Osteocyte (in vitro differentiated cells): ENCODE data around the gene NR2C2AP. TPM values are rescaled to one million over a fixed set of nuclear protein-coding genes. Genes with fewer than 3 reads are reported as not detected.
"Not testable (repeated sequence)": the region's sequence is repeated elsewhere in the genome, so short reads cannot be mapped to it uniquely, and the experiment has no call there.

Experiments
- DNase-seq: peaks from one replicate; pipeline ENCODE4 v3.0.0; 2021; ENCODE audit warnings: mixed read lengths; ENCODE audit not compliant: unreplicated experiment; ENCODE audit errors: extremely low spot score
- H3K27ac Mint-ChIP-seq: one replicate; pipeline ENCODE4 v1.8.0; 2021; ENCODE audit warnings: mild to moderate bottlenecking, mixed read lengths; ENCODE audit not compliant: unreplicated experiment
- H3K27me3 Mint-ChIP-seq: one replicate; pipeline ENCODE4 v1.8.0; 2021; ENCODE audit warnings: mixed read lengths; ENCODE audit not compliant: unreplicated experiment
- H3K36me3 Mint-ChIP-seq: one replicate; pipeline ENCODE4 v1.8.0; 2021; ENCODE audit warnings: mixed read lengths; ENCODE audit not compliant: unreplicated experiment
- H3K4me1 Mint-ChIP-seq: one replicate; pipeline ENCODE4 v1.8.0; 2021; ENCODE audit warnings: mixed read lengths; ENCODE audit not compliant: unreplicated experiment
- H3K4me3 Mint-ChIP-seq: one replicate; pipeline ENCODE4 v1.8.0; 2021; ENCODE audit warnings: mild to moderate bottlenecking, moderate library complexity, mixed read lengths; ENCODE audit not compliant: unreplicated experiment
- H3K9me3 Mint-ChIP-seq: one replicate; pipeline ENCODE4 v1.8.0; 2021; ENCODE audit warnings: mixed read lengths; ENCODE audit not compliant: unreplicated experiment
- total RNA-seq: library from RNA; stranded (reverse); gene quantifications from 2 replicates; pipeline ENCODE4 v1.2.1, GENCODE V29; 2021
- TF ChIP-seq, protein P1 (sequence below): fragments of 200-600 bp; sonication (generic); IDR thresholded peaks from 2 replicates; pipeline ENCODE4 v1.5.0; 2021; ENCODE audit warnings: antibody characterized with exemption, mild to moderate bottlenecking, moderate library complexity

NR2C2AP gene
- total RNA-seq, 1 donor from 2014 or later, result 11.6 TPM

DNA sequence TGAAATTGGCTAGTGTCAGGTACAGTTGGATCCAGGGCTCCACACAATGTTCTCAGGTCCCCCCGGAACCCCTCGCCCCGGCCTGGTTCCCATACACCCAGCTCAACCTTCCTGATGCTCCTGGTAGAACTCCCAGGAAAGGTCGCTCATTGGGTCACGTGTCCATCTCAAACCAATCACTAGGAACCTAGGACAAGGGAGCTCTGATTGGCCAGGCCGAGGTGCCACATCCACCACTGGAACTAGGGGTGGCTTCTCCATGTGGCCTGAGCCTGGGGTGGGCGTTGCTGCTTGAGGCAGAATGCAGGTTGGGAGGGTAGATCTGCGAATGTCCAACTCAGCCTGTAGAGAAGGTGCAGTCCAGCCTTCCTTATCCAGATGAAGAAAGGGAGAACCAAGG, 26.3 kb downstream of the NR2C2AP start:
- Mint-ChIP-seq H3K36me3 (peaks cover 2% of the 10 kb centered on the region), H3K4me3 (no peak overlapping the region), H3K4me1 (peaks cover 3% of the 10 kb centered on the region), H3K27me3 (no peaks in the 10 kb centered on the region), H3K27ac (no peak overlapping the region), H3K9me3 (no peaks in the 10 kb centered on the region)
- no peak for DNase-seq
- TF ChIP-seq, protein P1, sequence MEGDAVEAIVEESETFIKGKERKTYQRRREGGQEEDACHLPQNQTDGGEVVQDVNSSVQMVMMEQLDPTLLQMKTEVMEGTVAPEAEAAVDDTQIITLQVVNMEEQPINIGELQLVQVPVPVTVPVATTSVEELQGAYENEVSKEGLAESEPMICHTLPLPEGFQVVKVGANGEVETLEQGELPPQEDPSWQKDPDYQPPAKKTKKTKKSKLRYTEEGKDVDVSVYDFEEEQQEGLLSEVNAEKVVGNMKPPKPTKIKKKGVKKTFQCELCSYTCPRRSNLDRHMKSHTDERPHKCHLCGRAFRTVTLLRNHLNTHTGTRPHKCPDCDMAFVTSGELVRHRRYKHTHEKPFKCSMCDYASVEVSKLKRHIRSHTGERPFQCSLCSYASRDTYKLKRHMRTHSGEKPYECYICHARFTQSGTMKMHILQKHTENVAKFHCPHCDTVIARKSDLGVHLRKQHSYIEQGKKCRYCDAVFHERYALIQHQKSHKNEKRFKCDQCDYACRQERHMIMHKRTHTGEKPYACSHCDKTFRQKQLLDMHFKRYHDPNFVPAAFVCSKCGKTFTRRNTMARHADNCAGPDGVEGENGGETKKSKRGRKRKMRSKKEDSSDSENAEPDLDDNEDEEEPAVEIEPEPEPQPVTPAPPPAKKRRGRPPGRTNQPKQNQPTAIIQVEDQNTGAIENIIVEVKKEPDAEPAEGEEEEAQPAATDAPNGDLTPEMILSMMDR, result no peak

DNA sequence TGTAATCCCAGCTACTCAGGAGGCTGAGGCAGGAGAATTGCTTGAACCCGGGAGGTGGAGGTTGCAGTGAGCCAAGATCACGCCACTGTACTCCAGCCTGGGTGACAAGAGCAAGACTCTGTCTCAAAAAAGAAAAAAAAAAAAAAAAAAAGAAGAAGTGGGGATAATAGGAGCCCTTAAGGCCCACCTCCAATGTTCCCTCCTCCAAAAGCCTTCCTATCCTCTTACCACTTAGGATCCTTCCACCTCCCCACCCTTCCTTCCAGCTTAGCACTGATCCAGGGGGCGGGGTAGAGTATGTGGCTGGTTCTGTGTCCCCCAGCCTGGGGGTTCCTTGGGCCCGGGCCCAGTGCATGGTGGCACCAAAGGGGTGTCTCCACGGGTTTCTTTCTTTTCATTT, 30.0 kb downstream of the NR2C2AP start:
- not testable (repeated sequence) for H3K27me3 Mint-ChIP-seq, DNase-seq, H3K9me3 Mint-ChIP-seq, H3K27ac Mint-ChIP-seq, H3K4me3 Mint-ChIP-seq, H3K36me3 Mint-ChIP-seq
- H3K4me1 Mint-ChIP-seq, result peaks cover 21% of the 10 kb centered on the region

DNA sequence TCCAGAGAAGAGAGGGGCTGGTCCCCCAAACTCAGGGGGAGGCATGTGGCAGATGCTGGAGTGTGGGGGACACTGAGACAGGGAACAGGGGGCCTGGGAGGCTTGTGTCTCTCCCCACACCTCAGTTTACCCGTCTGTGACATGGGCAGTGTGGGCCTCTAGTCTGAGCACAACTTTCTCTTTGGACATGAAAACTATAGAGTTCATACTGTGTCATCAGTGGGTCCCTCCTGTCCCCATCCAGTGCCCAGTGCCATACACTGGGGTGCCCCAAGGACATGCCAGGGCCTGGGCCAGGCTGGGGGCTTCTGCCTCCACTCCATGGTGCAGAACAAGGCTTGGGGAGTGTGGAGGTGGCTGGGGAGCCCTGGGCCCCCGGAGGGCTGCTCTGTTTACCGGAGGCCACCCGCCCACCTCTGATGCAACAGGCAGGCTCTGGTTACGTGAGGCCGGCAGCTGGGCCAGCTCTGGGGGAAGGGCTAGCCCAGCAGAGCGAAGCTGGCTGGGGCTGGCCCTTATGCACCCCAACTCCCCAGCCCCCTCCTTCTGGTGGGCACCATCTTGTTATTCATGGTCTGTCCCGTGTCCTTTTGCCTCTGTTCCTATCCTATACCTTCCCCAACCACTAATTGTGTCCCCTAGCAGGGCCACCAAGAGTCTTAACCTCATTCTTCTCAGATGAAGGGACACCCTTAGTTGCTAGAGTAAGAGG, 31.2 kb downstream of the NR2C2AP start:
- Mint-ChIP-seq H3K27ac (no peak overlapping the region), H3K27me3 (no peaks in the 10 kb centered on the region), H3K9me3 (no peaks in the 10 kb centered on the region), H3K36me3 (no peaks in the 10 kb centered on the region), H3K4me1 (peaks cover 21% of the 10 kb centered on the region), H3K4me3 (no peak overlapping the region)
- DNase-seq, result no peak
- TF ChIP-seq, protein P1, result no peak

DNA sequence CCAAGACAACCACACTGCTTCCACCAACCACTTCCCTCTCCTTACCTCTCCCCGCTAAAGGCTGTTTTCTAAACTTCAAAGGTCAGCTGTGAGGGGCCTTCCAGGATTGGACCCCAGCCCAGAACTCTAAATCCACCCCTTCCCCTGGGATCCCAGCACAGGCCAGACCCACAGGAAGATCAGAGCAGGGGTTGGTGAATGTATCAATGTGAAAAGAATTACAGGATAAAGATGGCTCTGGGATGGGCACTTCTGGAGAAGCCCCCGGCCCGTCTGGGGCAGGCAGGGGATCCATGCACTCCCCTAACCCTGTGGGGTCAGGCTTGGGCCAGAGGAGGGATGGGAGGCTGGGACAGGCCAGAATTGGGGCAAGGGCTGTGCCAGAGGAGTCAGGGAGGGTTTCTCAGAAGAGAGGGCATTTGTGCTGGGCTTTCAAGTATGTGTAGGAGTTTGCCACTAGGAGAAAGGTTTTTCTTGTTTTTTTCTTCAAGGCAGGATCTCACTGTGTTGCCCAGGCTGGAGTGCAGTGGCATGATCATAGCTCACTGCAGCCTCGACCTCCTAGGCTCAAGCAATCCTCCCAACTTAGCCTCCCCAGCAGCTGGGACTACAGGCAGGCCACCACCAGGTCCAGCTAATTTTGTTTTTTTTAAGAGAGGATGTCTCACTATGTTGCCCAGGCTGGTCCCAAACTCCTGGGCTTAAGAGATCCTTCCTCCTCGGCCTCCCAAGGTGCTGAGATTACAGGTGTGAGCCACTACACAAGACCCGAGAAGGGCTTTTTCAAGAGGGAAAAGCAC, 32.1 kb downstream of the NR2C2AP start:
- no peak overlapping the region for H3K27ac Mint-ChIP-seq
- H3K27me3 Mint-ChIP-seq, result no peaks in the 10 kb centered on the region
- DNase-seq, result no peak
- TF ChIP-seq, protein P1, result no peak
- H3K36me3 Mint-ChIP-seq, result no peaks in the 10 kb centered on the region
- H3K9me3 Mint-ChIP-seq, result no peaks in the 10 kb centered on the region
- peak overlapping the region; percentile 49 for H3K4me3 Mint-ChIP-seq
- H3K4me1 Mint-ChIP-seq, result peaks cover 21% of the 10 kb centered on the region

DNA sequence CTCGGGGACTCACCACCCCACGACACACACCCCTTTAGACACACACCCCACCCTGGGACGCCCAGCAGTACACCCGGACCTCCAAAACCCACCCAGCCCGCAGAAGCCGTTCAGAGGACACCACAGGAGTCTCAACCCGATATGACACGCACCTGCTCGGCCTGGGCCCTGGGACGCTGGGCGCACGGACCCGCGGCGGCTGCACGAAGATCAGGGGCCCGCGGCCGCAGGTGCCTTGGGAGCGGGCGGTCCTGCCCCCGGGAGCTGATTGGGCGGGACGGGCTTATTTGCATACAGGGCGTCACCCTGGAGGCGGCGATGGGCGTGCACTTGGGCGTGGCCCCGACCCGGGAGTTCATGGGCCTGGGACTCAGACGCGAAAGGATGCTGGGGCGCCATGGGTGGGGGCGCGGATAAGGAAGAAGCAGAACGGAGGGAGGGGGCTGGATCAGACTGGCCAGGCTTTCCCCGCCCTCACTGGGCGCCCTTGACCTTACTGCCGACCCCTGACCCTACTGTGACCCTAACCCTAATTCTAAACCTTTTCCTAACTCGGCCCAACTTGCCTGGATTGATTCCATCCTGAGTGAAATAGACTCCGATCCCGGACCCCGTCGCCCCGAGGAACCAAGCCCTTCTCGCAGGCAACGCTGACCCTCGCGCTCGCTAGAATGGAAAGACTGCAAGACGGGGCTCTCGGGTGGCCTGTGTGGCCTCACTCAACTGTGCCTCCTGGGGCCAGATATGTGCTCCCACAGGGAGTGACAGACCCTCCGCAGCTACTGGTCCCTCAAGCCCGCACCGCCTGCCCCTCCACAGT, 33.0 kb downstream of the NR2C2AP start, which contains the start of gene MEF2B:
Gene MEF2B, minus strand, starts transcription at position 211 of the 820 bp plus-strand sequence. CDS start 19,528 bp downstream, outside the sequence.
- H3K27ac Mint-ChIP-seq, result no peak within 1 kb of the TSS
- H3K4me1 Mint-ChIP-seq, result peaks cover 21% of the 10 kb centered on the region
- DNase-seq, result peak; percentile 88
- TF ChIP-seq, protein P1, result no peak
- peak within 1 kb of the TSS; percentile 49 for H3K4me3 Mint-ChIP-seq
- no peaks in the 10 kb centered on the region for H3K27me3 Mint-ChIP-seq
- H3K36me3 Mint-ChIP-seq, result no peaks in the 10 kb centered on the region
- H3K9me3 Mint-ChIP-seq, result no peaks in the 10 kb centered on the region
